Activated naive CD4-positive, alpha-beta T cell treated with anti-CD3 and anti-CD28 coated beads, Interleukin-2, amount 10 ng/mL, durations not matched to agents 7 days and 5 days (primary cell): ENCODE data around the gene JAZF1.
A peak's percentile ranks its signal among the peaks of the same experiment; 100 is the strongest.

Experiments
- CTCF ChIA-PET: fragments of 350-600 bp; sonication (Branson Sonifier 250); formaldehyde crosslinking; loops from one replicate; lab custom pipeline; 2021; ENCODE audit warnings: antibody characterized with exemption; lab: Charles Lee
- DNase-seq: peaks from one replicate; pipeline ENCODE4 v3.0.0-alpha.2; 2020
- H3K27ac Mint-ChIP-seq: one replicate; pipeline ENCODE4 v1.8.0; 2021; ENCODE audit warnings: mild to moderate bottlenecking, moderate library complexity, mixed read lengths
- H3K27me3 Mint-ChIP-seq: one replicate; pipeline ENCODE4 v1.8.0; 2021; ENCODE audit warnings: mild to moderate bottlenecking, mixed read lengths
- H3K36me3 Mint-ChIP-seq: one replicate; pipeline ENCODE4 v1.8.0; 2021; ENCODE audit warnings: mixed read lengths
- H3K4me1 Mint-ChIP-seq: one replicate; pipeline ENCODE4 v1.8.0; 2021; ENCODE audit warnings: mixed read lengths
- H3K4me3 Mint-ChIP-seq: one replicate; pipeline ENCODE4 v1.8.0; 2021; ENCODE audit warnings: mild to moderate bottlenecking, moderate library complexity, mixed read lengths
- H3K9me3 Mint-ChIP-seq: one replicate; pipeline ENCODE4 v1.8.0; 2021; ENCODE audit warnings: mixed read lengths

JAZF1 gene

DNA sequence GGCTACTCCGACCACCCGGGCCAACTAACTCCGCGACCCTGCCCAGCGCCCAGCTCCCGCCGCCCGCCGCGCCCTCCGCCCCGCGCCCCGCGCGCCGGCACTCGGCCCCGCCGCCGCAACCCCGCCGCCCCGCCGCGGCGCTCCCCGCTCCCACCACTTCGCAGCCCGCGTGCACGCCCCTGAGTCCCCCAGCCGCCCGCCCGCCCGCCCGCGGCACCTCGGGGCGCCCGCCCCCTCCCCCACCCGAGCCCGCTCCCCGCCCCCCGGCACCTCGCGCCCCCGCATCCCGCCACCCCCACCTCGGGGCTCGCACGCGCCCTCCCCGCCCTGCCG lies 598 bp downstream of the JAZF1 start:
- no peaks in the 10 kb centered on the region for H3K9me3 Mint-ChIP-seq
- H3K27me3 Mint-ChIP-seq, result peaks cover 37% of the 10 kb centered on the region
- DNase-seq, result no peak
- CTCF ChIA-PET, result no interaction called here
- H3K27ac Mint-ChIP-seq, result no peak overlapping the region
- peaks cover 11% of the 10 kb centered on the region for H3K4me1 Mint-ChIP-seq
- H3K4me3 Mint-ChIP-seq, result peak overlapping the region; percentile 26
- no peaks in the 10 kb centered on the region for H3K36me3 Mint-ChIP-seq

DNA sequence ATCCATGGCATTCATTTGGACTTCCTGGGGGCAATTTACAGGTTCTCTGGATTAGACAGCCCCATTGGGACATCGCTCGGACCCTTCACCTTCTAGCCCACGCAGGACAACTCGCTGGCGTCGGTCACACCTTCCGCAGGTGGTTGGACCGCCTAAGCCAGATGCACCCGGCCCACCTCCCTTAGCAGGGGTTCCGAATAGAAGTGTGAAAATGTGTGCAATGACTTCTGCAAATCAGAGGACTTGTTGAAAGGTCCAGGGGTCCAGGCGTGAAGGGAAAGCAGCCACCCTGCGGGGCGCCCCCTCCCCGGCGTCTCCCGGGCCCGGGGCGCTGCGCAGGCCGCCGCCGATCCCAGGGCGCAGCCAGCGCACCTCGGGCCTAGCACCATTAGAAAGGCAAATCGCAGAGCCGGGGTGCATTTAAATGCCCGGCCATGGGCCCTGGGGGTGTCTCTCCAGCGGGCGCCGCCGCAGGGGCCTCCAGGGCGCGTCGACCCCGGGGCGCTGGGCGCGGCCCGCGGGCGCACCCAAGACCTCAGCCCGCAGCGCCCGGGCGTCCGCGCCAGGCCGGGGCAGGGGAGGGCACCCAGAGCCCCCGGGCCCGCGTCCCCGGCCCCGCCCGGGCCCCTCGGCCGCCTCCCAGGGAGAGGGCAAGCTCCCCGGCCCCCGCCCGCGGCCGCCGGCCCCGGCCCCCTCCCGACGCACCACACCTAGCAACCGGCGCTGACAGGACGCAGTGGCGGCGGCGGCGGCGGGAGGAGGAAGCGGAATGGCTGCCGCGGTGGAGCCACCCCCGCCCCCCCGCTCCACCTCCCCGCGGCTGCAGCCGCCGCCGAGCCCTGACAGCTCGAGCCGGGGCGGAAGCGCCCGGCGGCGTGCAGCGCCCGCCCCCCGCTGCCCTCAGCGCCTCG lies 1.2 kb downstream of the JAZF1 start:
- no peak overlapping the region for H3K27ac Mint-ChIP-seq
- no peaks in the 10 kb centered on the region for H3K9me3 Mint-ChIP-seq
- H3K27me3 Mint-ChIP-seq, result peaks cover 32% of the 10 kb centered on the region
- CTCF ChIA-PET, result interaction anchor here (1.4 kb wide), 1 partner anchor 10 kb away, joined by 3 read pairs; no protein-coding TSS in a partner anchor
- peak overlapping the region; percentile 68 for H3K4me3 Mint-ChIP-seq
- H3K36me3 Mint-ChIP-seq, result no peaks in the 10 kb centered on the region
- peaks cover 14% of the 10 kb centered on the region for H3K4me1 Mint-ChIP-seq
- DNase-seq, result peak; percentile 79

DNA sequence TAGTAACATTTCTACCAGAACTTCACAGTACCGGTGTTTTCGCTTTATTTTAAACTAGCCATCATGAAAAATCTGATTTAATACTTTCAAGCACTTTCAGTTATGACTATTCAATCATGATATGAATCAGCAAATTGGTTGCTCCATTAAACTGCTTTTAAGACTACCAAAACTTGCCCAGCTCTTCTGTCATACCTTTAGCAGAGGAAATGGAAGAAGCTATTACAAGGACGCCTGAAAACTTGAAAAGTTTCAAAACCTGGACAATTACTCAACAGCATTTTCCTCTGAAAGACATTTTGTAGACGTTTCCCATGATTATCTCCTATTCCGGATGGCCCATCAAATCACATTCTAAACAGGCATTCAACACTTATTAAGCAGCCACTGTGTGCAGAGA lies 2.0 kb downstream of the JAZF1 start:
- no peak for DNase-seq
- Mint-ChIP-seq H3K4me3 (peak overlapping the region; percentile 68), H3K4me1 (peaks cover 16% of the 10 kb centered on the region), H3K9me3 (no peaks in the 10 kb centered on the region), H3K36me3 (no peaks in the 10 kb centered on the region), H3K27ac (no peak overlapping the region), H3K27me3 (peaks cover 27% of the 10 kb centered on the region)
- CTCF ChIA-PET, result interaction anchor here (1.0 to 1.4 kb wide), 2 partner anchors 10 to 13 kb away, joined by 3 read pairs; no protein-coding TSS in a partner anchor

DNA sequence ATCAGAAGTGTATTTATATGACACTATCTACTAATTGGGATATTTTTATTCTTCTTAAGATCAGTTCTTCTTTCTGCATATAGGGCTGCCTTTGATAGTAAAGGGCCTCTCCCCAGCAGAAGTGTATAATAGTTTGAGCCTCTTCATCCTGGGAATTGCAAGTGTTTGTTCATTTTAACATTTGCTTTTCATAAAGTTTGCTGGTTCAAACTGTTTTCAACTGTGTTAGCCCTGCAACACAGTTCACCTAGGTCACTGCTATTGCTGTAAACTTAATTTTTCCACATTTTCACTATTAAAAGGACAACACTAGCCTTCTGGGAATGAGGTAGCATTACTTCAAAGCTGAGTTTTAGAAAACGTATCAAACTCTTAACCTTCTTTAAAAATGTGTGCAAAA lies 2.8 kb downstream of the JAZF1 start:
- Mint-ChIP-seq H3K9me3 (no peaks in the 10 kb centered on the region), H3K4me1 (peaks cover 16% of the 10 kb centered on the region), H3K27me3 (peaks cover 25% of the 10 kb centered on the region), H3K4me3 (no peak overlapping the region), H3K36me3 (no peaks in the 10 kb centered on the region), H3K27ac (no peak overlapping the region)
- DNase-seq, result no peak
- CTCF ChIA-PET, result interaction anchor here (1.0 to 1.4 kb wide), 2 partner anchors 9 to 12 kb away, joined by 3 read pairs; no protein-coding TSS in a partner anchor

DNA sequence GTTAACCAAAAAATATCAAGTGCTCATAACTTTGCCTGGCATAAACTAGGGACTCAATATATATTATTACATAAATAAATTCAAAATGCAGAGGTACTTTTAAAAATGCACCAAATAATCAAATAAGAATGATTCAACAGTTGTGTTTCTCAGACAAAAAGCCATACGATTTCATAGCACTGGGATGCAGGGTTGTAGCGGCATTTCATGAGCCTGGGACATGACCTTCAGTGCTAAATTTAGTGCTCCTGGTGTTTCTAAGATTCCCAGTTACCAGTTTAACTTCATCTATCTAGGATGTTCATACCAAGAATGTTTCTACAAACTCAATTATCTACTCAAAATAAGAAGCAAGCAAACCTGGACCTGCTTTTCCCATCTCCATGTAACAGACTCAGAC lies 4.0 kb downstream of the JAZF1 start:
- no peak overlapping the region for H3K27ac Mint-ChIP-seq
- no peak for DNase-seq

DNA sequence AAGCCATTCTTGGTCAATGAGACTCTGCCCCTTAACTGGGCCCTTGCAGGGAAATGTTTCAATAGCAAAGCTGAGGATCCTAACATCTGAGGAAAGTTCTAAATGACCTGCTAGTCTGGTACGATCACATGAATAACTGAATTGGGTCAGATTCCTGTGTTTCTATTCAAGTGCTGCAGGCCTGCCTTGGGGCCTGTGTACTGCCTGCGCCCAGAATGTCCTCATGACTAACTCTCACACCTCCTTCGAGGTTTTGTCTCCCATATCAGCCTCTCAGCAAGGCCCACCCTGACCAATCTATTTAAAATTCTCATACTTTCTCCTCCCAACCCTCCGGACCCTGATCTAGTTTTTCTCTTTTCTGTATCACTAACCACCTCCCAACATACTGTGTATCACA lies 4.4 kb downstream of the JAZF1 start:
- no peak for DNase-seq
- no peak overlapping the region for H3K4me3 Mint-ChIP-seq
- H3K27ac Mint-ChIP-seq, result no peak overlapping the region
- H3K4me1 Mint-ChIP-seq, result peaks cover 14% of the 10 kb centered on the region
- peaks cover 11% of the 10 kb centered on the region for H3K27me3 Mint-ChIP-seq
- CTCF ChIA-PET, result interaction anchor here (1.0 kb wide), 1 partner anchor 121 kb away, joined by 3 read pairs; no protein-coding TSS in a partner anchor
- no peaks in the 10 kb centered on the region for H3K9me3 Mint-ChIP-seq
- no peaks in the 10 kb centered on the region for H3K36me3 Mint-ChIP-seq

More for the DNA sequence above, 4.0 kb downstream of the JAZF1 start:
- CTCF ChIA-PET, result no interaction called here
- peaks cover 14% of the 10 kb centered on the region for H3K27me3 Mint-ChIP-seq
- no peaks in the 10 kb centered on the region for H3K9me3 Mint-ChIP-seq
- H3K4me3 Mint-ChIP-seq, result no peak overlapping the region
- H3K36me3 Mint-ChIP-seq, result no peaks in the 10 kb centered on the region
- peaks cover 16% of the 10 kb centered on the region for H3K4me1 Mint-ChIP-seq

DNA sequence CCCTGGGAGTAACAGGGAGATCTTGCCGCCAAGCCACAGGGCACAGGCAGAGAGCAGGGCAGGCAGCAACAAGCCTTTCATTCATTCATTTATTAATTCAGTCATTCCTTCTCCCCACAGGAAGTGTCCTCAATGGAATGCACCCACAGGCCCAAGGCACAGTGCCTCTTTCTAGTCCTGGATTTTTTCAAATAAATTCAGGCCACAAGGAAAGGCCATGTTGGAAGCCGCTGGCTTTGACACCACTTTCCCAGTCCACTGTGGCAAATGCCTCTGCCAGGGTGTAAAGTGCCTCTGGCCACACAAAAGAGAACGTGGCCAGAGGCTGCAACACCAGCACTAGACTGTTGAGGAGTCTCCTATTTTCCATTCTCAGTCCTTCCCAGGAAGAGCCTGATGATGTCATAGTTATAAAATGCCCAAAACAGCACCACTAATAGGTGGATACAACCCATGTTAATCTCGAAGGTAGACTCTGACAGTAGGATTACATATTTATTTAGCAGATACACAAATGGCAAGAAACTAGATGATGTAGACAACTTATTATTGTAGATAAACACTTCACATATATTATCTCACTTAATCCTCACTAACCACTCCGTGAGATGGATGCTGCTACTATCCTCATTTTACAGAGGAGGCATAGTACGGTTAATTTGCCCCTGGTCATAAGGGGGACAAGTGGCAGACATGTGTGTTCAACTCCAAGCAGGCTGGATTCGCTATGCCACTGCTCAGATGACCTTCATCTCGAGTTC lies 5.5 kb downstream of the JAZF1 start:
- DNase-seq, result no peak
- H3K36me3 Mint-ChIP-seq, result no peaks in the 10 kb centered on the region
- CTCF ChIA-PET, result interaction anchor here (1.0 to 1.3 kb wide), 2 partner anchors 10 to 122 kb away, joined by 3 read pairs; no protein-coding TSS in a partner anchor
- no peak overlapping the region for H3K4me3 Mint-ChIP-seq
- no peak overlapping the region for H3K27ac Mint-ChIP-seq
- H3K4me1 Mint-ChIP-seq, result peaks cover 10% of the 10 kb centered on the region
- H3K9me3 Mint-ChIP-seq, result no peaks in the 10 kb centered on the region
- H3K27me3 Mint-ChIP-seq, result peaks cover 7% of the 10 kb centered on the region

DNA sequence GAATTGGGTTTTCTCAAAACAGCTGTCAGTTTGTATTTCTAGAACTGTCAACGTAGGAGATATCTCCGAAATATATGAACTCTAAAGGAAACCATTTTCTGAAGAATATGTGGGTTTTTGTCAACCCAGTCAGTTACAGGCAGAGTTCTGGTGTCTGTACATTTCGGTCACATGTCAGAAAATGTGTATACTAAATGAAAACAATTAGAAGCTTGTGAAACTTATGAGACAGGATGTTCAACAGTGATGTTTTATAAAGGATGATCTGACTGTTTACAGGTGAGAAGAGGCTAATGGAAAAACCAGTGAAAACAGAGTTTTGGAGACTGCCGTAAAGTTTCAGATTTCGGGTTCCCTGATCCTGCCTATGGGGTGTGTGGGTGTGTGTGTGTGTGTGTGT lies 6.2 kb downstream of the JAZF1 start:
- H3K4me3 Mint-ChIP-seq, result no peak overlapping the region
- peaks cover 10% of the 10 kb centered on the region for H3K4me1 Mint-ChIP-seq
- DNase-seq, result no peak
- H3K9me3 Mint-ChIP-seq, result no peaks in the 10 kb centered on the region
- no peaks in the 10 kb centered on the region for H3K36me3 Mint-ChIP-seq
- H3K27ac Mint-ChIP-seq, result no peak overlapping the region
- peaks cover 7% of the 10 kb centered on the region for H3K27me3 Mint-ChIP-seq
- CTCF ChIA-PET, result interaction anchor here (1.3 kb wide), 1 partner anchor 9 kb away, joined by 3 read pairs; no protein-coding TSS in a partner anchor

DNA sequence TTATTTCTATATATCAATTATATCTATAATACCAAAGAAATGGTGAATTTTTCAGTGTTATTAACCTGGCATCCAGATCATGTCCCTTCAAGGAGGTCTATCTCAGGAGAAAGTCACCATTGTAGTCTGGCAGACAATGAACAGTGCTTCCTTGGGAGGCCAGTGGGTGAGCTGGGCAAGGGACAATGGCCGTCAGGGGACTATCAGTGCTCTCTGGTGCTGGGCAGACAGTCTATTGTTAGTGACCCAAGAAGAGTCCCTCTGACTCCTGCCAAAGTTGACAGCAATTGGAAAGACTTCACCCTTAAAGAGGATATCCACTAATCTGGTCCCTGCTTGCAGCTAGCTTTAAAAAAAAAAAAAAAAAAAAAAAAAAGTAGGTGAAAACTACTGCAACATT lies 7.1 kb downstream of the JAZF1 start:
- Mint-ChIP-seq H3K27me3 (peaks cover under 1% of the 10 kb centered on the region), H3K4me1 (peaks cover 4% of the 10 kb centered on the region), H3K4me3 (no peak overlapping the region), H3K36me3 (no peaks in the 10 kb centered on the region), H3K9me3 (no peaks in the 10 kb centered on the region), H3K27ac (no peak overlapping the region)
- no peak for DNase-seq
- CTCF ChIA-PET, result interaction anchor here (1.3 kb wide), 1 partner anchor 8 kb away, joined by 3 read pairs; no protein-coding TSS in a partner anchor

DNA sequence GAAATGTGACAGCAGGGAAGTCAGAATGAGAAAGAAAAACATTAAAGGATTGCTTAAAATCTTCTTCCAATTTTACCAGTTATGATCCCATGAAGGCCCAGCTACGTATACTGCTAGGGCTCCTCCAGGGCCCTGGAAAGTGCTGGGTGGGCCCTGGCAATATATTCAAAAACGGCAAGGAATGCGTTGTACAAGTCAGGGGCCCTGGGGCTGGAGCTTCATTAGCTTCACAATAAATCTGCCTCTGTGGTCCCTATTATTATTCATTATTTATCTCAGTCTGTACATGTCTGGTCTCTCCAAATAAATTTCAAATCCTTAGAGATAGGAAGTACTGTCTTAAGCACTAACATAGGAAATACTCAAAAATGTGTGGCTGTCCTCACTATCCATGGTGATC lies 7.6 kb downstream of the JAZF1 start:
- H3K36me3 Mint-ChIP-seq, result no peaks in the 10 kb centered on the region

DNA sequence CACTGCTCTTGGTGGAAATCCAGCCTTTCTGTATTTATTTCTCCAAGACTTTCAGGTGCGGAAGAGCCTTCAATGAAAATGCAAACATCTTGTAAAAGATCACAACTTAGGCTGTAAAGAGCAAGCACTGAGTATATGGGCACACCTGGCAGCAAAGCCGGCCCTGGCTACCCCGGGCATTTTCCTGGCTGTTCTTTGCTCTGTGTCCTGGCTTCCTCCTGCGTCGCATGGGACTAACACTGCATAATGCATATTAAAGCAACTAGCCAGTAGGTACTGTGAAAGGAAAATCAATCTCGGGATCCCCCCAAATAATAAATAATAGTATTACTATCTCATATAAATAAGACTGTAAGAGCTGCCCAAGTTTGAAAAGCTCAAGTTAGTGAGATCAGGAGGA lies 9.9 kb downstream of the JAZF1 start:
- Mint-ChIP-seq H3K4me3 (no peak overlapping the region), H3K27ac (no peak overlapping the region), H3K4me1 (peaks cover 4% of the 10 kb centered on the region), H3K27me3 (no peaks in the 10 kb centered on the region), H3K9me3 (no peaks in the 10 kb centered on the region), H3K36me3 (no peaks in the 10 kb centered on the region)
- CTCF ChIA-PET, result interaction anchor here (1.0 kb wide), 1 partner anchor 74 kb away, joined by 4 read pairs; no protein-coding TSS in a partner anchor
- DNase-seq, result no peak

More for the DNA sequence above, 7.6 kb downstream of the JAZF1 start:
- no peaks in the 10 kb centered on the region for H3K9me3 Mint-ChIP-seq
- H3K4me3 Mint-ChIP-seq, result no peak overlapping the region
- no peak overlapping the region for H3K27ac Mint-ChIP-seq
- CTCF ChIA-PET, result no interaction called here
- peaks cover 4% of the 10 kb centered on the region for H3K4me1 Mint-ChIP-seq
- DNase-seq, result no peak
- H3K27me3 Mint-ChIP-seq, result no peaks in the 10 kb centered on the region

DNA sequence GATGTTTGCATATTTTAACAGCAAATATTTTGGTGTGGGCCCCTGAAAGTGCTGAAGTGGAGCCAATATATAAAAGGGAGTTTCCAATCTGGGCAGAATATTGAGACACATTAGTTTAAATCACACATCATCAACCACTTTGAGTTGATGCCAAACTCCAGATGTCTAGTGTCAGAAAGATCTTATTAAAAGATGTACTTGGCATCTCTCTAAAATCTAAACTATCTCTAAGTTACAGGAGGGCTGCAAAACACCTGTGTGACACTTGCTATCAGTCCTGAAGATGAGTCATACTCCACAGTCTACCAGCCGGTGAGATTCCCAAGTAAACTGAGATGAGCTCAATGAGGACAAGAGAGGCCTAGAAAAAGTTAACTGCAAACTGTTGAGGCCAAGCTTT lies 11.4 kb downstream of the JAZF1 start:
- H3K36me3 Mint-ChIP-seq, result no peaks in the 10 kb centered on the region
- no peaks in the 10 kb centered on the region for H3K4me1 Mint-ChIP-seq
- CTCF ChIA-PET, result interaction anchor here (1.3 kb wide), 1 partner anchor 9 kb away, joined by 3 read pairs; no protein-coding TSS in a partner anchor
- H3K4me3 Mint-ChIP-seq, result no peak overlapping the region
- DNase-seq, result no peak
- no peaks in the 10 kb centered on the region for H3K27me3 Mint-ChIP-seq
- no peak overlapping the region for H3K27ac Mint-ChIP-seq
- H3K9me3 Mint-ChIP-seq, result no peaks in the 10 kb centered on the region

DNA sequence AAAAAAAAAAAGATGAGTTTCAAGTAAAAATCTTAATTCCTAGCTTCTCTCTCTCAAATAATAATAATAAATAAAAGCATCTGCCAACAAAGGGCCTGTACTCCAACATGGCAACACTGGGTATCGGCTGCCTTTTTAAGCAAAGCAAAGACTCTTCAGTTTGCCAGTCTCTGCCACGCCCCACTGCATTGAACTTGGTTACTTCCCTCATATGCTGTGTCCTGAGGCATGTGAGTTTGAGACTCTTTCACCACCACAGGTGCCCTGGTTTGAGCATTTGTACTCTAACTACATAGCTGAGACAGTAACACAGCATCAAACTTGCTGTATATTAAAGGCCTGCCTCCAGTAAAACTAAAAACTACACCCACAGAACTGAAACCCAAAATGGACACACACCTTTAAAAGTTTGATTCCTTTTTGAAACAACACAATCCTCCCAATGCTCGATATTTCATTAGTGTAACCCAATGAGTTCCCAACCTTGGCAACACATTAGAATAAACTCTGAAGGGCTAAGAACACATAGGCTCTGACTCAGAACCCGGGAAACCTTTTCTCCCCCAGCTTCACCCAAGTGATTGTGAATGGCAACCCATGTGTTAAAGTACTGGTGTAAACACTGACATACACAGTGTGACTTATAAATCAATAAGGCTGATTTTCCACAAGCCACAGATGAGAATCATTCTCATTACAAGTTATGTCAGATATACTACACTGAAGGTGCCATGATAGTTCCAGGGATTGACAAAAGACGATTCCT lies 12.0 kb downstream of the JAZF1 start:
- no peaks in the 10 kb centered on the region for H3K36me3 Mint-ChIP-seq
- no peaks in the 10 kb centered on the region for H3K4me1 Mint-ChIP-seq
- no peaks in the 10 kb centered on the region for H3K27me3 Mint-ChIP-seq
- no peak overlapping the region for H3K4me3 Mint-ChIP-seq
- H3K27ac Mint-ChIP-seq, result no peak overlapping the region
- no peaks in the 10 kb centered on the region for H3K9me3 Mint-ChIP-seq
- no peak for DNase-seq
- CTCF ChIA-PET, result interaction anchor here (1.3 kb wide), 1 partner anchor 10 kb away, joined by 3 read pairs; no protein-coding TSS in a partner anchor
